Activated gamma-delta T cell treated with Interleukin-2 at 50 U/mL for 16 hours (primary cell): Measurements from ENCODE around the gene SHC2.
"Not testable (repeated sequence)": the region's sequence is repeated elsewhere in the genome, so short reads cannot be mapped to it uniquely, and the experiment has no call there.

Experiments used
- DNase-seq: peaks from one replicate; pipeline ENCODE4 v3.0.0-alpha.2; 2020

The SHC2 gene

GRCh38 chr19:405121-405965 is 55.5 kb downstream of the SHC2 start:
- no peak for DNase-seq

GRCh38 chr19:403221-404027 is 57.4 kb downstream of the SHC2 start:
- DNase-seq, result no peak

DNA sequence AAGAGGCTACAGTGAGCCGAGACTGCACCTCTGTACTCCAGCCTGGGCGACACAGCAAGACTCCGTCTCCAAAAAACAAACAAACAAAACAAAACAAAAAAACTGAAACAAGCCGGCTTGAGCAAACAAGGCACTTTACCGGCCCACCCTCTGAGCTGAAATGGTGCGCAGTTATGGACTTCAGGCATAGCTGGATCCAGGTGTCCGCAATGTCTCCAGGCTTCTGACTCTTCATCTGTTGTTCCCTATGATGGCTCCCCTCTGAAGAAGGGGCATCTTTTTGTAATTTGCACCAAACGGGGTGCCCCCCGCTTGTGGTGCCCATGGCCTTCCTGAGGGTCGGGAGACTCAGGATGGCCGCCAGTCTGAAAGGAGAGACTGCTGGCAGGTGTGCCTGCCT is 58.0 kb downstream of the SHC2 start:
- DNase-seq, result no peak

- DNase-seq, result no peak
Measured at GRCh38 chr19:401866-402511, 58.8 kb downstream of the SHC2 start.

GRCh38 chr19:400976-401865 is 59.6 kb downstream of the SHC2 start:
- no peak for DNase-seq

GRCh38 chr19:399370-399769 is 61.5 kb downstream of the SHC2 start:
- no peak for DNase-seq

GRCh38 chr19:398719-399118 is 62.1 kb downstream of the SHC2 start:
- DNase-seq, result no peak

DNA sequence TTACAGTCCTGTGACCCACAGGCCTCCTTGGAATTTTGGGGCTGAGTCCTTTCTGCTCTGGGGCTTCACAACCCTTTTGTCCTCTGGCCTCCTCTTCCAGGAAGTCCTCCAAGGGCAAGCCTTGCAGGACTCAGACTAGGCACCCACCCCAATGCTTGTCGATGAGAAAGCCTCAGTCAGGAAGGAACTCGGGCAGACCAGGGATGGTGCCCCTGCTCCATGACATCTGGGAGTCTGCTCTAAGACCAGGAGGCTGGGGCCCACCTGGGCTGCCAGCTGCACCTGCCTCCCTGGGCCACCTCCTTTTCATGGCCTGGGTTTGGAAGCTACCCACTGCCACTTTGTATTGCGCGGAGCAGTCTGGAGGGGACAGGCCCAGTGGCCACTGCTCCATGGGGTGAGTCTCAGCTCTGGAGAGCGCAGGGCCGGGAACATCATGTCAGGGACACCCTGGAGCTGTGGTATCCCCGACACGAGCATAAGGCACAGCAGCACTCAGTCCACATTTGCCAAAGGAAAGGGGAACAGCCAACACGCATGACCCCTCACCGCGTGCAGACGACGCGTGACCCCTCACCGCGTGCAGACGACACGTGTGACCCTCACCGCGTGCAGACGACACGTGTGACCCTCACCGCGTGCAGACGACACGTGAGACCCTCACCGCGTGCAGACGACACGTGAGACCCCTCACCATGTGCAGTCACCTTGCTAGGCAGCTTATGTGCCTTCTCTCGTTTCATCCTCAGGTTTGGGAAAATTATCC is 62.7 kb downstream of the SHC2 start:
- DNase-seq, result no peak

DNA sequence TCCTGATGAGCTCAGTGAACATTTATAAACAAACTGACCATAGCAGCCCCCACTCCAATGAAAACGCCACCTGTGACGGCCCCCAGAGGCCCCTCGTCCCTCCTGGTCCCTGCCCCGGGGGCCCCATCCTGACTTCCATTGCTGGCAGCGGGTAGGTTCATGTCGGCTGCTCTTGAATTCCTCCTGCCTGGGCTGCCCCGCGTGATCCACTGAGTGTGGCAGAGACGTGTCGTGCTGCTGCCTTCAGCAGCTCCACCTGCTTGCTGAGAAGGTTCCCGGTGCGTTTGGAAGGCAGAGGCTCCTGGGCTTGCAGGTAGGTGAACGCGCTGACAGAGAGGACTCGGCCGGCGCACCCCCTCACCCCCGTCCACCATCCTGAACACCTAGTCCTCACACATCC is 63.5 kb downstream of the SHC2 start:
- no peak for DNase-seq

DNA sequence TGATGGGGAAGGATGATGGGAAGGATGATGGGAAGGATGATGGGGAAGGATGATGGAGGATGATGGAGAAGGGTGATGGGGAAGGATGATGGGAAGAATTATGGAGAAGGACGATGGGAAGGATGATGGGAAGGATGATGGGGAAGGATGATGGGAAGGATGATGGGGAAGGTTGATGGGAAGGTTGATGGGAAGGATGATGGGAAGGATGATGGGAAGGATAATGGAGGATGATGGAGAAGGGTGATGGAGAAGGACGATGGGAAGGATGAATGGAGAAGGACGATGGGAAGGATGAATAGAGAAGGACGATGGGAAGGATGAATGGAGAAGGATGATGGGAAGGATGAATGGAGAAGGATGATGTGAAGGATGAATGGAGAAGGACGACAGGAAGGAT is 65.4 kb downstream of the SHC2 start:
- no peak for DNase-seq

DNA sequence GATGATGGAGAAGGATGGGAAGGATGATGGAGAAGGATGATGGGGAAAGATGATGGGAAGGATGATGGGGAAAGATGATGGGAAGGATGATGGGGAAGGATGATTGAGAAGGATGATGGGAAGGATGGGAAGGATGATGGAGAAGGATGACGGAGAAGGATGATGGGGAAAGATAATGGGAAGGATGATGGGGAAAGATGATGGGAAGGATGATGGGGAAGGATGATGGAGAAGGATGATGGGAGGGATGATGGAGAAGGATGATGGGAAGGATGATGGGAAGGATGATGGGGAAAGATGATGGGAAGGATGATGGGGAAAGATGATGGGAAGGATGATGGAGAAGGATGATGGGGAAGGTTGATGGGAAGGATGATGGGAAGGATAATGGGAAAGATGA is 66.0 kb downstream of the SHC2 start:
- not testable (repeated sequence) for DNase-seq

DNA sequence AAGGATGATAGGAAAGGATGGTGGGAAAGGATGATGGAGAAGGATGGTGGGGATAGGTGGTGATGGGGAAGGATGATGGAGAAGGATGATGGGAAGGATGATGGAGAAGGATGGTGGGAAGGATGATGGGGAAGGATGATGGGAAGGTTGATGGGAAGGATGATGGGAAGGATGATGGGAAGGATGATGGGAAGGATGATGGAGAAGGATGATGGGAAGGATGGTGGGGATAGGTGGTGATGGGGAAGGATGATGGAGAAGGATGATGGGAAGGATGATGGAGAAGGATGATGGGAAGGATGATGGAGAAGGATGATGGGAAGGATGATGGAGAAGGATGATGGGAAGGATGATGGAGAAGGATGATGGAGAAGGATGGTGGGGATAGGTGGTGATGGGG is 67.3 kb downstream of the SHC2 start:
- not testable (repeated sequence) for DNase-seq

GRCh38 chr19:392375-392970 is 68.4 kb downstream of the SHC2 start:
- no peak for DNase-seq

- DNase-seq, result no peak
Measured at GRCh38 chr19:391726-392374, 69.0 kb downstream of the SHC2 start.

DNA sequence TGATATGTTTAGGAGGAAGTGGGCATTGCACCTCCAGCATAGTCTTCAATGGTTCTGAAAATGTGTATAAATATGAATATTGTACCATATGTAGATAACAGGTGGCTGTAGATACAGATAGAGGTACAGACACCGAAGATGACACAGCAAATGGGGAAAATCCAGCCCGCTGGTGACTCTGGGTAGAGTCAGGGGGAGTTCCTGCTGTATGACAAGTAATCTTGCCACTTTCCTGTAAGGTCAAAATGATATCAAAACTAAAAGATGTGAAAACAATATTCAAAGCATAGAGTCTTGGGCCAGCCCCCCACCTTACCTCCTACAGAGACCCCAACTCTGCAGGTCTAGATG is 69.7 kb downstream of the SHC2 start:
- DNase-seq, result no peak

DNA sequence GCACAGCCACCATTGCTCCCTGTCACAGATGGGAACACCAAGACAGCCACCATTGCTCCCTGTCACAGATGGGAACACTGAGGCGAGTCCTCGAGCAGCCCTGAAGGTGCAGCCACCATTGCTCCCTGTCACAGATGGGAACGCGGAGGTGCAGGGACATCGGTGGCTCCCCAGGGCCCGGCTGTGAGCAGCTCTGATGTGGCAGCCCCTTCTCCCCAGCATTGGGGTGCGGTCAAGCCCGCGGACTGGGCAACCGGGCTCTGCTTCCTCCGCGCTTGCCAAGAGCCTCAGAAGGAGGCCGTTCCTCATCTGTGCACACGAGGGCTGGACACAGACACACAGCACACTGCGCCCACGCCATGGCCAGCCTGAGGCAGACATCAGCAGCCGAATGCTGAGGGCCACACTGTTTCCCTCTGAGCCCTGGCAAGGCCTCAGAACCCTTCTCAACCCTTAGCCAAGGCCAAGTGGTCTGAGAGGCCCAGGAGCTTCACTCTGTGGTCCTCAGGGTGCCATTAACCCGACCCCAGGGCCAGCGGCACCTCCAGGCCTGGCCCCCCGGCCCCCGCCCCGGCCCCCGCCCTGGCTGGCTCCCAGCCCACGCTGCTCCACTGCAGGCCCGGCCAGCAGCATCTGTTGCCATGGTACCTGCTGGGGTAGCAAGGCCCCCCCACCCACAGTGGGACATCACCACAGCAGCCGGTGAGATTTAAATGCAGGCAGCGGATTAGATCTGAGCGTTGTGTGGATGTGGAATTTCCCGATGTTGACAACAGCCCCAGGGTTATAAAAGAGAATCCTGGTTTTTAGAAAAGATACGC is 70.2 kb downstream of the SHC2 start:
- no peak for DNase-seq

DNA sequence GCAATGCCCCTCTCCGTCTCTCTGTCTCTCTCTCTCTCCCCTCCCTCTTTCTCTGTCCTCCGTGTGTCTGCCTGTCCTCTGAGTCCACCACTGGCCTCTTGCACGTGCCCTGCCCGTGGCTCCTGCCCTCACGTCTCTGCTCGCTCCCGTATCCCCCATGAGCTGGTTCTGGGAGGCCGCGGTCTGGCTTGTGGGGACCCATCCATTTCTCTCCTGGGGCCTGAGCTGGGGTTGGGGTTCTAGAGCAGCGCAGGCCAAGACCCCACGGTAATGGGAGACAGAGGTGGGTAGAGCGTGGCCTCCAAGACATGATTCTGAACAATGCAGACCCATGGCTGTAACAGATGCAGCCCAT is 70.9 kb downstream of the SHC2 start:
- DNase-seq, result no peak

DNA sequence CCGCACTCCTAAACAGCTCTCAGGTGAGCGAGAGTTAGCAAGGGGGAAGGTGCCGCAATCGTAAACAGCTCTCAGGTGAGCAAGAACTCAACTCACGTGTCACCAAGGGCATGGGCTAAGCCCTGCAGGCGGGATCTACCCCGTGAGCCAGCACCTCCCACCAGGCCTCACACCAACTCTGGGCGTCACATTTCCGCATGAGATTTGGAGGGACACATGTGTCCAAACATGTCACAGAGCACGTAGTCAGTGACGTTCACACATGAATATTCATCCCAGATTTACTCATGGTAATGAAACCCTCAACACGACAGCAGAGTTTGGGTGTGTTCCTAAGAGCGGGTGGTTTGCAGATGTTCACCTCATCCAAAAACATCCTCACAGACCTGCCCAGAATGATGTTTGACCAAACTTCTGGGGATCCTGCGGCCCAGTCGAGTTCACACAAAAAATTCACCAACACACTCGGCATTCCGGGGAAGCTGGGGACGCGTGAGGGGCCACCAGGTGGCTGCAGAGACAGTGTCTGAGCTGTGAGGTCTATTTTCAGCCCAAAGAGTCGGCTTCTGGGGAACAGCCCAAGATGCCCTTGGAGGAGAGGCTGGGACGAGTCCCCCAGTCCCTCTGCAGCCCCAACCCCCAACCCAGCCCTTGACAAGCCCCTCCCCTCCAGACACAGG is 71.4 kb downstream of the SHC2 start:
- no peak for DNase-seq

DNA sequence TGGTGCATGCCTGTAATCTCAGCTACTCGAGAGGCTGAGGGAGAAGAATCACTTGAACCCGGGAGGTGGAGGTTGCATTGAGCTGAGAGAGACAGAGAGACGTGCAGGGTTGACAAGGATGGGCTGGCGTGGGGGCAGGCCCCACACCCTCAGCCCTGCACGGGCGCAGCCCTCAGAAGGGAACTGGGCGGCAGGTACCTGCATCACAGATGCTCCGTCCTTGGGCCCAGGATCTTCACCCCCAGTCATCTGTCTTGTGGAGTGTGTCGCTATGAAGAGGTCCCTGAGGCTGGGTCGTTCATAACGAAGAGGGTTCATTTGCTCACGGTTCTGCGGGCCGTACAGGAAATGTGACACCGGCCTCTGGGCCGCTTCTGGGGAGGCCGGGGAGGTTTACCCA is 72.1 kb downstream of the SHC2 start:
- no peak for DNase-seq

DNA sequence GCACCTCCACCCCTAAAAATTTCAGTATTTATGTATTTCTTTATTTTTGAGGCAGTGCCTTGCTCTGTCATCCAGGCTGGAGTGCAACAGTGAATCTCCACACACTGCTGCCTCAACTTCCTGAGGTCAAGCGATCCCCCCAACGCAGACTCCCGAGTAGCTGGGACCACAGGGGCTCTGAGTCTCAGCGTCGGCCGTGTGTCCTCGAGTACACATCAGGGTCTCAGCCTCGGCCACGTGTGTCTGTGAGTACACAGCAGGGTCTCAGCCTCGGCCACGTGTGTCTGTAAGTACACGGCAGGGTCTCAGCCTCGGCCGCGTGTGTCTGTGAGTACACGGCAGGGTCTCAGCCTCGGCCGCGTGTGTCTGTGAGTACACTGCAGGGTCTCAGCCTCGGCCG is 73.1 kb downstream of the SHC2 start:
- no peak for DNase-seq
